Adrenal gland (tissue), 5 donors: Measurements from ENCODE around the gene RNF187.

Experiments
- CTCF ChIP-seq, 6 experiments: fragments of 450-650 bp in 4 of 6; fragments of 200-600 bp in 2 of 6; sonication (generic) in 1 of 6; IDR thresholded peaks; 1 replicate in 5 of 6; 2 replicates in 1 of 6; pipeline versions ENCODE4 v1.5.1 to v1.8.0; 2016 to 2021; ENCODE audit warnings: antibody characterized with exemption in 6 of 6, mild to moderate bottlenecking in 2 of 6, moderate library complexity in 1 of 6
- POLR2A ChIP-seq, 2 donors: fragments of 450-650 bp; IDR thresholded peaks; one replicate each; pipeline ENCODE4 v1.6.1; 2017; ENCODE audit warnings: antibody characterized with exemption in 2 of 2, mild to moderate bottlenecking in 2 of 2, moderate library complexity in 1 of 2
- donor health status: DM: no; HTN: no; CAD: no.

GRCh38 chr1:228443395-228443794 is 43.8 kb upstream of the RNF187 start:
- TF ChIP-seq CTCF (IDR thresholded peaks at IDR 0.05) (no peak), POLR2A (IDR thresholded peaks at IDR 0.05) (no peak)
